H9 (cell line): Measurements from ENCODE around the gene CYTH3. TPM values are rescaled to one million over a fixed set of nuclear protein-coding genes. Genes with fewer than 3 reads are reported as not detected.
"Not testable (repeated sequence)": the region's sequence is repeated elsewhere in the genome, so short reads cannot be mapped to it uniquely, and the experiment has no call there.

Source experiments
- DNase-seq: peaks from one replicate; pipeline ENCODE4 v3.0.0-alpha.2; 2017
- H2AFZ ChIP-seq: one replicate; pipeline ENCODE4 v1.6.1; 2013; ENCODE audit warnings: mild to moderate bottlenecking, low read length, control low read depth, moderate library complexity
- H2AK5ac ChIP-seq: 2 replicates; pipeline ENCODE4 v1.6.1; 2013; ENCODE audit warnings: low read length, control low read depth, mixed read lengths; ENCODE audit not compliant: insufficient read length
- H2BK120ac ChIP-seq: one replicate; pipeline ENCODE4 v1.6.1; 2013; ENCODE audit warnings: low read depth, mild to moderate bottlenecking, low read length, control low read depth, inconsistent platforms; ENCODE audit not compliant: poor library complexity, severe bottlenecking
- H2BK12ac ChIP-seq: 2 replicates; pipeline ENCODE4 v1.6.1; 2013; ENCODE audit warnings: low read length, control low read depth, mixed read lengths, low read depth; ENCODE audit not compliant: insufficient read length
- H2BK15ac ChIP-seq: 2 replicates; pipeline ENCODE4 v1.6.1; 2013; ENCODE audit warnings: low read depth, low read length, control low read depth
- H2BK20ac ChIP-seq: one replicate; pipeline ENCODE4 v1.6.1; 2013; ENCODE audit warnings: low read depth, mild to moderate bottlenecking, low read length, control low read depth, inconsistent platforms; ENCODE audit not compliant: poor library complexity, severe bottlenecking
- H2BK5ac ChIP-seq: 2 replicates; pipeline ENCODE4 v1.6.1; 2013; ENCODE audit warnings: low read length, control low read depth, mixed read lengths; ENCODE audit not compliant: insufficient read length
- H3K14ac ChIP-seq: 2 replicates; pipeline ENCODE4 v1.6.1; 2013; ENCODE audit warnings: low read length, control low read depth; ENCODE audit not compliant: insufficient read depth
- H3K18ac ChIP-seq: 2 replicates; pipeline ENCODE4 v1.6.1; 2013; ENCODE audit warnings: low read depth, mild to moderate bottlenecking, mixed read lengths, low read length, control low read depth; ENCODE audit not compliant: insufficient read length
- H3K23ac ChIP-seq: 2 replicates; pipeline ENCODE4 v1.6.1; 2013; ENCODE audit warnings: low read length, control low read depth, mixed read lengths, low read depth; ENCODE audit not compliant: insufficient read length
- H3K23me2 ChIP-seq: 2 replicates; pipeline ENCODE4 v1.6.1; 2013; ENCODE audit warnings: low read depth, mild to moderate bottlenecking, mixed read lengths, low read length, control low read depth; ENCODE audit not compliant: insufficient read length, poor library complexity, severe bottlenecking
- H3K27ac ChIP-seq: 2 replicates; pipeline ENCODE4 v1.5.1; 2013; ENCODE audit warnings: low read length, control low read depth, mixed read lengths, low read depth; ENCODE audit not compliant: insufficient read length
- H3K27me3 ChIP-seq: 2 replicates; pipeline ENCODE4 v1.6.1; 2013; ENCODE audit warnings: low read length, control low read depth, inconsistent platforms; ENCODE audit not compliant: insufficient read depth
- H3K4ac ChIP-seq: 2 replicates; pipeline ENCODE4 v1.6.1; 2013; ENCODE audit warnings: low read depth, mild to moderate bottlenecking, control low read depth, inconsistent platforms, low read length, moderate library complexity
- H3K4me1 ChIP-seq: 2 replicates; pipeline ENCODE4 v1.6.1; 2013; ENCODE audit warnings: low read length, control low read depth, inconsistent platforms; ENCODE audit not compliant: insufficient read depth
- H3K4me2 ChIP-seq: 2 replicates; pipeline ENCODE4 v1.6.1; 2013; ENCODE audit warnings: low read length, control low read depth, mixed read lengths; ENCODE audit not compliant: insufficient read length, insufficient read depth
- H3K56ac ChIP-seq: 2 replicates; pipeline ENCODE4 v1.6.1; 2013; ENCODE audit warnings: low read depth, mild to moderate bottlenecking, mixed read lengths, low read length, control low read depth; ENCODE audit not compliant: insufficient read length
- H3K79me1 ChIP-seq: 2 replicates; pipeline ENCODE4 v1.6.1; 2013; ENCODE audit warnings: low read depth, mild to moderate bottlenecking, moderate library complexity, low read length, control low read depth, inconsistent platforms; ENCODE audit not compliant: insufficient read depth, poor library complexity, severe bottlenecking
- H3K79me2 ChIP-seq: 2 replicates; pipeline ENCODE4 v1.6.1; 2013; ENCODE audit warnings: low read length, control low read depth, inconsistent platforms; ENCODE audit not compliant: insufficient read depth
- H3K9ac ChIP-seq: 2 replicates; pipeline ENCODE4 v1.6.1; 2013; ENCODE audit warnings: low read length, control low read depth, mixed read lengths; ENCODE audit not compliant: insufficient read length; ENCODE audit errors: extremely low read depth
- H3K9me3 ChIP-seq: one replicate; pipeline ENCODE4 v1.6.1; 2013; ENCODE audit warnings: low read depth, low read length, inconsistent platforms; ENCODE audit not compliant: control insufficient read depth
- H3T11ph ChIP-seq: one replicate; pipeline ENCODE4 v1.6.1; 2013; ENCODE audit warnings: mild to moderate bottlenecking, low read length, control low read depth, inconsistent platforms
- H4K20me1 ChIP-seq: one replicate; pipeline ENCODE4 v1.6.1; 2013; ENCODE audit not compliant: control insufficient read depth, insufficient read length, insufficient read depth
- H4K5ac ChIP-seq: 2 replicates; pipeline ENCODE4 v1.6.1; 2013; ENCODE audit warnings: low read depth, mild to moderate bottlenecking, mixed read lengths, low read length, control low read depth; ENCODE audit not compliant: insufficient read length
- H4K8ac ChIP-seq: replicated peaks from 2 replicates; pipeline ENCODE4 v1.6.1; 2013; ENCODE audit warnings: low read length, control low read depth, mixed read lengths, low read depth; ENCODE audit not compliant: insufficient read length
- H4K91ac ChIP-seq: 2 replicates; pipeline ENCODE4 v1.6.1; 2013; ENCODE audit warnings: low read depth, mild to moderate bottlenecking, moderate library complexity, mixed read lengths, low read length, control low read depth; ENCODE audit not compliant: insufficient read length
- H3K27ac Mint-ChIP-seq, 3 experiments: 2 replicates in 2 of 3; 3 replicates in 1 of 3; pipeline ENCODE4 v1.8.0; 2020 to 2021; ENCODE audit warnings: mixed read lengths in 3 of 3, mild to moderate bottlenecking in 1 of 3, moderate library complexity in 1 of 3
- H3K27me3 Mint-ChIP-seq: 2 replicates; pipeline ENCODE4 v1.8.0; 2021; ENCODE audit warnings: low read depth, mild to moderate bottlenecking, moderate library complexity, mixed read lengths
- H3K36me3 Mint-ChIP-seq, 3 experiments: 2 replicates in 2 of 3; 3 replicates in 1 of 3; pipeline ENCODE4 v1.8.0; 2020 to 2021; ENCODE audit warnings: low read depth in 3 of 3, mixed read lengths in 3 of 3; ENCODE audit not compliant: insufficient read depth in 1 of 3
- H3K4me1 Mint-ChIP-seq, 2 experiments: 2 replicates each; pipeline ENCODE4 v1.8.0; 2020; ENCODE audit warnings: mixed read lengths in 2 of 2
- H3K4me3 Mint-ChIP-seq, 2 experiments: 2 replicates in 1 of 2; 3 replicates in 1 of 2; pipeline ENCODE4 v1.8.0; 2020 to 2021; ENCODE audit warnings: mild to moderate bottlenecking in 2 of 2, mixed read lengths in 2 of 2, moderate library complexity in 1 of 2
- H3K9me3 Mint-ChIP-seq, 2 experiments: 2 replicates in 1 of 2; 3 replicates in 1 of 2; pipeline ENCODE4 v1.8.0; 2020; ENCODE audit warnings: mild to moderate bottlenecking in 2 of 2, mixed read lengths in 2 of 2, moderate library complexity in 1 of 2
- CTCF ChIP-seq: fragments of 200-600 bp; sonication (generic); conservative IDR thresholded peaks from 3 replicates; pipeline ENCODE4 v1.8.0; 2021; ENCODE audit warnings: antibody characterized with exemption, mild to moderate bottlenecking
- WGBS: extraction: QIAGEN DNeasy Blood & Tissue Kit; methylation state at CpG from one replicate; pipeline ENCODE4 v1.1.7; 2013; ENCODE audit warnings: missing lambda C conversion rate, low lambda C conversion rate, mixed read lengths; ENCODE audit not compliant: insufficient read length; ENCODE audit errors: extremely low coverage; 5-methylcytosine and 5-hydroxymethylcytosine counted together
- total RNA-seq: library from RNA; stranded (reverse); gene quantifications from 2 replicates; pipeline ENCODE4 v1.2.1, GENCODE V29; 2021

CYTH3 gene
- total RNA-seq, 1 experiment from 2014 or later, result 12.3 TPM

DNA sequence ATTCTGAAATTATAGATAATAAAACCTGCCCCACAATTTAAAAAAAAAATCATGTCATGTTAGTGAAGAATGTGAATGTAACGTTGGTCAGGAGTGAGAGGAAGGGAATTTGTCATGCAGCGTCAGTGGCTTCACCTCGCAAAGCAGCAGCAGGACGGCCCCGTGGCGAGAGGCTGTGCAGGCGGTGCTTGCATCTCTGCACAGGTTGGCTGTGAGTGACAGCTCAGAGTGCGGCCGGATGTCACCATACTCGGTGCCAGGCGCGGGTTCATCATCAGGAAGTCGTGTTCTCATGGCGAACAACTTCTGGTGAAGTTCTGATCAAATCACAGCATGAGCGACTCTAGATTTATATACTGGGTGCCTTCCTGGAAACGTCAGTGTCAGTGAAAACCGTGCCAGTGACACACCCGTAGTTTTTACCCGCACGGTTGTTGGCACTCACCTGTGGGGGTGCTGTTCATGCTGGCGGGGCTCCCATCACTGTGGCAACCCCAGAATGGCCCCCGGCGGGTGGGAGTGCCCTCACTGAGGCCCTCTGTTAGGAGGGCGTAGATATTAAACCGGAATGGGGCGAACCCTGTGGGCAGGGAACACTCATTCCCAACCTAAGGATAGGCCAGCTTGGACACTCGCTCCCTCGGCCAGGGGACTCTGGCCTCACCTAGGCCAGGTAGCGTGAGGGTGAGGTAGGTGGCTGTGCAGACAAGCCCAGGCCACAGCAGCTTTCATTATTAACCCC is 120.3 kb downstream of the CYTH3 start:
- H3K14ac ChIP-seq, result no peak overlapping the region
- no peaks in the 10 kb centered on the region for H3K79me2 ChIP-seq
- Mint-ChIP-seq H3K27me3 (no peaks in the 10 kb centered on the region), H3K27ac (peak overlapping the region in 1 of 3 experiments; percentile 26; a peak in 2 of 7 replicates), H3K4me1 (no peaks in the 10 kb centered on the region), H3K4me3 (no peak overlapping the region), H3K36me3 (peaks cover 36 to 82% (median 81%) of the 10 kb centered on the region in 3 experiments; a peak in 6 of 7 replicates), H3K9me3 (no peaks in the 10 kb centered on the region)
- H3K4me2 ChIP-seq, result no peak overlapping the region
- no peak overlapping the region for H3K56ac ChIP-seq
- no peaks in the 10 kb centered on the region for H3K23me2 ChIP-seq
- WGBS, result no CpG with 5 or more reads among the region's 29 CpGs
- no peak overlapping the region for H2BK15ac ChIP-seq
- H2BK20ac ChIP-seq, result no peak overlapping the region
- H3T11ph ChIP-seq, result no peak overlapping the region
- no peak overlapping the region for H3K9ac ChIP-seq
- H3K9me3 ChIP-seq, result no peaks in the 10 kb centered on the region
- H2AK5ac ChIP-seq, result no peak overlapping the region
- no peak overlapping the region for H2BK12ac ChIP-seq
- H3K79me1 ChIP-seq, result no peaks in the 10 kb centered on the region
- DNase-seq, result no peak
- no peaks in the 10 kb centered on the region for H3K4me1 ChIP-seq
- no peak overlapping the region for H3K4ac ChIP-seq
- no peak overlapping the region for H3K23ac ChIP-seq
- H3K27me3 ChIP-seq, result no peaks in the 10 kb centered on the region
- H2AFZ ChIP-seq, result no peak overlapping the region
- no peak overlapping the region for H4K5ac ChIP-seq
- H4K8ac ChIP-seq, result no peak overlapping the region
- no peak overlapping the region for H2BK120ac ChIP-seq
- no peak overlapping the region for H4K91ac ChIP-seq
- H4K20me1 ChIP-seq, result no peaks in the 10 kb centered on the region
- no peak for TF ChIP-seq CTCF
- H2BK5ac ChIP-seq, result no peak overlapping the region
- H3K27ac ChIP-seq, result no peak overlapping the region
- no peak overlapping the region for H3K18ac ChIP-seq

DNA sequence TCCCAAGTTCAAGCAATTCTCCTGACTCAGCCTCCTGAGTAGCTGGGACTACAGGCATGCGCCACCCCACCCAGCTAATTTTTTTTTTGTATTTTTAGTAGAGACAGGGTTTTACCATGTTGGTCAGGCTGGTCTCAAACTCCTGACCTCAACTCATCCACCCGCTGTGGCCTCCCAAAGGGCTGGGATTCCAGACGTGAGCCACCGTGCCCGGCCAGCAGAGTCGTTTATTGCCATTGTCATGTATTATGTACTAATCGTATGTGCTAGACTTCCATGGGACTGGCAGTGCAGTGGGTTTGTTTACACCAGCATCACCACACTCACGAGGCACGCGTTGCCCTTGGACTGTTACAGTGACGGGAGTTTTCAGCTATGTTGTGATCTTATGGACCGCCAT is 120.9 kb downstream of the CYTH3 start:
- H3K9me3 Mint-ChIP-seq, H3K79me2 ChIP-seq, H3K79me1 ChIP-seq, H3T11ph ChIP-seq, H3K18ac ChIP-seq, H4K8ac ChIP-seq, H3K27ac Mint-ChIP-seq, H3K4me1 Mint-ChIP-seq, H3K27me3 Mint-ChIP-seq, H3K4me3 Mint-ChIP-seq, H3K9me3 ChIP-seq, H3K56ac ChIP-seq, H2AFZ ChIP-seq, H3K14ac ChIP-seq, H4K20me1 ChIP-seq, H2AK5ac ChIP-seq, H3K27me3 ChIP-seq, H3K4me1 ChIP-seq, DNase-seq, H3K23me2 ChIP-seq, H2BK20ac ChIP-seq, H3K9ac ChIP-seq, H3K23ac ChIP-seq, H4K91ac ChIP-seq, H3K4me2 ChIP-seq, H2BK120ac ChIP-seq, H2BK12ac ChIP-seq, H4K5ac ChIP-seq, H2BK15ac ChIP-seq, H3K4ac ChIP-seq, H3K27ac ChIP-seq, H2BK5ac ChIP-seq: not testable (repeated sequence)
- peaks cover 36 to 83% (median 81%) of the 10 kb centered on the region in 3 experiments; a peak in 6 of 7 replicates for H3K36me3 Mint-ChIP-seq
- WGBS, result no CpG with 5 or more reads among the region's 12 CpGs
